Mucosa of stomach (tissue), 1 donor: ENCODE measurements around the gene KHDRBS1.
"Not testable (repeated sequence)": the region's sequence is repeated elsewhere in the genome, so short reads cannot be mapped to it uniquely, and the experiment has no call there.

Experiments
- H3K27me3 ChIP-seq: one replicate; pipeline ENCODE4 v1.7.0; 2013; ENCODE audit warnings: mild to moderate bottlenecking, low read length; ENCODE audit not compliant: control insufficient read depth, insufficient read depth
- H3K36me3 ChIP-seq: one replicate; pipeline ENCODE4 v1.7.0; 2013; ENCODE audit warnings: low read length; ENCODE audit not compliant: control insufficient read depth, insufficient read depth
- H3K4me1 ChIP-seq: one replicate; pipeline ENCODE4 v1.7.0; 2013; ENCODE audit warnings: mild to moderate bottlenecking, low read length; ENCODE audit not compliant: control insufficient read depth, insufficient read depth
- H3K4me3 ChIP-seq: one replicate; pipeline ENCODE4 v1.7.0; 2013; ENCODE audit warnings: low read length
- H3K9ac ChIP-seq: one replicate; pipeline ENCODE4 v1.7.0; 2013; ENCODE audit warnings: mild to moderate bottlenecking, low read length, moderate library complexity
- H3K9me3 ChIP-seq: one replicate; pipeline ENCODE4 v1.7.0; 2013; ENCODE audit warnings: mild to moderate bottlenecking, low read length, moderate library complexity; ENCODE audit not compliant: control insufficient read depth
- donor health status: Pancreatic carcinoma.

The KHDRBS1 gene

GRCh38 chr1:32072622-32073298 is 59.1 kb downstream of the KHDRBS1 start, which contains the start of gene TMEM39B:
TSS of gene TMEM39B (plus strand) at chr1:32072939. CDS start at chr1:32073048, 109 bp downstream.
- peaks cover 9% of the 10 kb centered on the region for H3K4me1 ChIP-seq
- no peaks in the 10 kb centered on the region for H3K9me3 ChIP-seq
- no peaks in the 10 kb centered on the region for H3K27me3 ChIP-seq
- peaks cover 7% of the 10 kb centered on the region for H3K36me3 ChIP-seq
- H3K4me3 ChIP-seq = peak within 1 kb of the TSS; percentile 80
- H3K9ac ChIP-seq = peak within 1 kb of the TSS; percentile 80

- Histone ChIP-seq H3K4me1 (peaks cover 9% of the 10 kb centered on the region), H3K36me3 (peaks cover 7% of the 10 kb centered on the region), H3K4me3 (peak overlapping the region; percentile 80), H3K9me3 (no peaks in the 10 kb centered on the region), H3K9ac (peak overlapping the region; percentile 80), H3K27me3 (no peaks in the 10 kb centered on the region)
These were observed 59.9 kb downstream of the KHDRBS1 start for GRCh38 chr1:32073299-32074229.

- H3K27me3 ChIP-seq = no peaks in the 10 kb centered on the region
- H3K4me1 ChIP-seq = peaks cover 9% of the 10 kb centered on the region
- no peaks in the 10 kb centered on the region for H3K9me3 ChIP-seq
- peaks cover 7% of the 10 kb centered on the region for H3K36me3 ChIP-seq
- no peak overlapping the region for H3K4me3 ChIP-seq
- no peak overlapping the region for H3K9ac ChIP-seq
These were observed 61.2 kb downstream of the KHDRBS1 start for GRCh38 chr1:32074841-32075240.

GRCh38 chr1:32077451-32077850 is 63.8 kb downstream of the KHDRBS1 start:
- Histone ChIP-seq H3K4me3 (no peak overlapping the region), H3K27me3 (no peaks in the 10 kb centered on the region), H3K4me1 (peaks cover 3% of the 10 kb centered on the region), H3K9me3 (no peaks in the 10 kb centered on the region), H3K36me3 (peaks cover 7% of the 10 kb centered on the region), H3K9ac (no peak overlapping the region)

GRCh38 chr1:32082022-32082421 is 68.4 kb downstream of the KHDRBS1 start:
- Histone ChIP-seq H3K27me3 (no peaks in the 10 kb centered on the region), H3K9me3 (no peaks in the 10 kb centered on the region), H3K9ac (no peak overlapping the region), H3K36me3 (peaks cover 7% of the 10 kb centered on the region), H3K4me3 (no peak overlapping the region), H3K4me1 (no peaks in the 10 kb centered on the region)

- not testable (repeated sequence) for H3K36me3 ChIP-seq, H3K4me3 ChIP-seq
These were observed 72.7 kb downstream of the KHDRBS1 start for GRCh38 chr1:32086381-32086780.

GRCh38 chr1:32091176-32091575 is 77.5 kb downstream of the KHDRBS1 start:
- no peak overlapping the region for H3K9ac ChIP-seq
- no peaks in the 10 kb centered on the region for H3K36me3 ChIP-seq
- no peaks in the 10 kb centered on the region for H3K27me3 ChIP-seq
- peaks cover 21% of the 10 kb centered on the region for H3K4me1 ChIP-seq
- H3K9me3 ChIP-seq = no peaks in the 10 kb centered on the region
- no peak overlapping the region for H3K4me3 ChIP-seq

More at GRCh38 chr1:32086381-32086780, 72.7 kb downstream of the KHDRBS1 start:
- H3K27me3 ChIP-seq, H3K9ac ChIP-seq, H3K4me1 ChIP-seq, H3K9me3 ChIP-seq: not testable (repeated sequence)

- Histone ChIP-seq H3K4me3 (no peak overlapping the region), H3K9ac (no peak overlapping the region), H3K9me3 (no peaks in the 10 kb centered on the region), H3K27me3 (no peaks in the 10 kb centered on the region), H3K36me3 (no peaks in the 10 kb centered on the region), H3K4me1 (peaks cover 22% of the 10 kb centered on the region)
These were observed 77.9 kb downstream of the KHDRBS1 start for GRCh38 chr1:32091591-32091990.
